Measurements from ENCODE around the gene KCNQ1. TPM values are rescaled to one million over a fixed set of nuclear protein-coding genes. Genes with fewer than 3 reads are reported as not detected.

Gene KCNQ1
- total and polyA plus RNA-seq, 2 experiments from 2014 or later = 0.45 to 0.87 TPM

DNA sequence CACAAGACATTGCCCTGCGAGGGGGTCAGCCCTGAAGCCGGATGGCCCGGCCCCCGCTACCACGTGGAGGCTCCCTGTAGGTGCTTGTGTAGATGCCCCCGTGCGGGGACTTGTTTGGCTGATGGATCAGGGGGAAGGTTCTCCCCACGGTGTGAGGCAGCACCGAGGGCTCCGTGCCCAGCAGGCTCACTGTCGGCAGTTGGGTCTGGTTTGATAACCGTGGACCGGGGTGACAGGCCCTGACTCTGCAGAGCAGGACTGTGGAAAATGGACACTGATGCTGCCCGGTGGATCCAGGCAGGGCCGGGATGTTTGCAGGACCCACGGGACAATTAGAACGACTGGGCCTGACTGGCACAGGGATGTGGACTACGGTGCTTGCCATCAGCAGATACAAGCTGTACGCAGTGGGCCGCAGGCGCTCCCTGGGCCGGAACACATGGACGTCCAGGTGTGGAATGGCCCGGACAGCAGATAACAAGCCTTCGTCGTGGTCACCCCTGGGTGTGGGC is 19.0 kb downstream of the KCNQ1 start:
- ATAC-seq (no peak), DNase-seq (ENCODE audit: low spot score) (no peak)
- H3K27me3 Mint-ChIP-seq (ENCODE audit: insufficient read depth, low read depth, poor library complexity) = peaks cover 23% of the 10 kb centered on the region
- no peaks in the 10 kb centered on the region for H3K4me1 Mint-ChIP-seq
- Histone ChIP-seq H3F3A (replicated peaks; ENCODE audit: low read depth) (no peaks in the 10 kb centered on the region), H3K4me2 (no peak overlapping the region), H3K4me1 (ENCODE audit: insufficient read depth) (no peaks in the 10 kb centered on the region), H2AFZ (no peak overlapping the region), H4K20me1 (replicated peaks; ENCODE audit: insufficient read depth) (no peaks in the 10 kb centered on the region), H3K9me2 (ENCODE audit: insufficient read depth) (no peaks in the 10 kb centered on the region), H3K27me3 (ENCODE audit: insufficient read depth) (peaks cover 8% of the 10 kb centered on the region), H3K79me2 (replicated peaks; ENCODE audit: insufficient read depth) (no peaks in the 10 kb centered on the region), H3K36me3 (ENCODE audit: insufficient read depth) (no peaks in the 10 kb centered on the region), H3K27ac (ENCODE audit: low read depth) (no peak overlapping the region), H3K4me3 (no peak overlapping the region)
- H3K4me3 Mint-ChIP-seq = no peak overlapping the region
- H3K27ac Mint-ChIP-seq = no peak overlapping the region
- no peaks in the 10 kb centered on the region for H3K9me3 Mint-ChIP-seq
- H3K36me3 Mint-ChIP-seq (ENCODE audit: low read depth) = no peaks in the 10 kb centered on the region
- TF ChIP-seq EZH2phosphoT487 (IDR thresholded peaks at IDR 0.05; ENCODE audit: unreplicated experiment) = no peak
- no peak for TF ChIP-seq POLR2AphosphoS5 (IDR thresholded peaks at IDR 0.05; ENCODE audit: low read depth)
- TF ChIP-seq STAT1 (IDR thresholded peaks at IDR 0.05; ENCODE audit: unreplicated experiment) = no peak

DNA sequence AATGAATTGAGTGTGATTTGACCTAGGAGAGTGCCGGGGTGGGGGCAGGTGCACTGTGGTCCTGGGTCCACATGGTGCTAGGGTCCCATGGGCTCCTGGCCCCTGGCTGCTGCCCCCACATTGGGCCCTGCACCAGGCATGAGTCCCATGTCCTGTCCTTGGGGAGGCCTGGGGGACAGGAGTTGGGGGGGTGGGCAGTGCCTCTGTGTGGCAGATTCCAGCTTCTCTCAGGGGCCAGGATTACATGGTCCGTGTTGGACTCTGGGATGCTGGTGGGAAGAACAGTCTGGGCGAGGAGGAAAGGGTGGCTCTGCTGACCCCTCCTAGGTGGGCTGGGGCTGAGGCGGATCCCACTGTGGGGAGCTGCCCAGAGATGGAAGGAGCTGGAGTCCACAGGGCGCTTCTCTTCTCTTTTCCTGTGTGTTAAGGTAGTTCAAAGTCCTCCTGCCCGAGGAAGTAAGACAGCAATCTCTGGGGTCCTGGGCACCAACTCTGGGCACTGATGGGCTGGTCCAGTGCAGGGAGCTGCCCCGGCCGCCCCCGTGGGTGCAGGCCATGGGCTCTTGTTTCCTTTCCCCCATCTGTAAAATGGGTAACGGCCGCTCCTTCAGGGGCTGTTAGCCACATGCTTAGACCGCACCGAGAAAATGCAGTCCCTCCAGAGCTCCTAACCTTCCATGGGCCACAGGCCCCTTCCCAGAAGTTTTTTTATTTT is 19.8 kb downstream of the KCNQ1 start:
- Mint-ChIP-seq H3K27me3 (ENCODE audit: insufficient read depth, low read depth, poor library complexity) (peaks cover 30% of the 10 kb centered on the region), H3K9me3 (no peaks in the 10 kb centered on the region), H3K4me1 (no peaks in the 10 kb centered on the region), H3K4me3 (no peak overlapping the region), H3K27ac (no peak overlapping the region), H3K36me3 (ENCODE audit: low read depth) (no peaks in the 10 kb centered on the region)
- Histone ChIP-seq H3F3A (replicated peaks; ENCODE audit: low read depth) (no peaks in the 10 kb centered on the region), H3K27ac (ENCODE audit: low read depth) (no peak overlapping the region), H3K4me2 (no peak overlapping the region), H4K20me1 (replicated peaks; ENCODE audit: insufficient read depth) (no peaks in the 10 kb centered on the region), H2AFZ (no peak overlapping the region), H3K9me2 (ENCODE audit: insufficient read depth) (no peaks in the 10 kb centered on the region), H3K79me2 (replicated peaks; ENCODE audit: insufficient read depth) (no peaks in the 10 kb centered on the region), H3K36me3 (ENCODE audit: insufficient read depth) (no peaks in the 10 kb centered on the region), H3K4me1 (ENCODE audit: insufficient read depth) (no peaks in the 10 kb centered on the region), H3K4me3 (no peak overlapping the region), H3K27me3 (ENCODE audit: insufficient read depth) (peaks cover 9% of the 10 kb centered on the region)
- DNase-seq (ENCODE audit: low spot score) (no peak), ATAC-seq (no peak)
- TF ChIP-seq ZNF114 (CRISPR knock-in tag; IDR thresholded peaks at IDR 0.05) (no peak), NANOG (IDR thresholded peaks at IDR 0.05; ENCODE audit: borderline replicate concordance) (no peak), EZH2 (IDR thresholded peaks at IDR 0.05; ENCODE audit: low read depth, unreplicated experiment) (no peak), JUNB (IDR thresholded peaks at IDR 0.05; ENCODE audit: unreplicated experiment) (no peak), EZH2phosphoT487 (IDR thresholded peaks at IDR 0.05; ENCODE audit: unreplicated experiment) (no peak), POLR2AphosphoS5 (IDR thresholded peaks at IDR 0.05; ENCODE audit: low read depth) (no peak), STAT1 (IDR thresholded peaks at IDR 0.05; ENCODE audit: unreplicated experiment) (no peak), ZNF331 (CRISPR knock-in tag; IDR thresholded peaks at IDR 0.05; ENCODE audit: low read depth) (no peak), CREB1 (CRISPR knock-in tag; IDR thresholded peaks at IDR 0.05; ENCODE audit: low read depth) (no peak)
- TF ChIP-seq, protein P1, sequence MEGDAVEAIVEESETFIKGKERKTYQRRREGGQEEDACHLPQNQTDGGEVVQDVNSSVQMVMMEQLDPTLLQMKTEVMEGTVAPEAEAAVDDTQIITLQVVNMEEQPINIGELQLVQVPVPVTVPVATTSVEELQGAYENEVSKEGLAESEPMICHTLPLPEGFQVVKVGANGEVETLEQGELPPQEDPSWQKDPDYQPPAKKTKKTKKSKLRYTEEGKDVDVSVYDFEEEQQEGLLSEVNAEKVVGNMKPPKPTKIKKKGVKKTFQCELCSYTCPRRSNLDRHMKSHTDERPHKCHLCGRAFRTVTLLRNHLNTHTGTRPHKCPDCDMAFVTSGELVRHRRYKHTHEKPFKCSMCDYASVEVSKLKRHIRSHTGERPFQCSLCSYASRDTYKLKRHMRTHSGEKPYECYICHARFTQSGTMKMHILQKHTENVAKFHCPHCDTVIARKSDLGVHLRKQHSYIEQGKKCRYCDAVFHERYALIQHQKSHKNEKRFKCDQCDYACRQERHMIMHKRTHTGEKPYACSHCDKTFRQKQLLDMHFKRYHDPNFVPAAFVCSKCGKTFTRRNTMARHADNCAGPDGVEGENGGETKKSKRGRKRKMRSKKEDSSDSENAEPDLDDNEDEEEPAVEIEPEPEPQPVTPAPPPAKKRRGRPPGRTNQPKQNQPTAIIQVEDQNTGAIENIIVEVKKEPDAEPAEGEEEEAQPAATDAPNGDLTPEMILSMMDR (conservative IDR thresholded peaks at IDR 0.05; ENCODE audit: low read depth in 2 of 2) = no peak
- TF ChIP-seq, protein P2, sequence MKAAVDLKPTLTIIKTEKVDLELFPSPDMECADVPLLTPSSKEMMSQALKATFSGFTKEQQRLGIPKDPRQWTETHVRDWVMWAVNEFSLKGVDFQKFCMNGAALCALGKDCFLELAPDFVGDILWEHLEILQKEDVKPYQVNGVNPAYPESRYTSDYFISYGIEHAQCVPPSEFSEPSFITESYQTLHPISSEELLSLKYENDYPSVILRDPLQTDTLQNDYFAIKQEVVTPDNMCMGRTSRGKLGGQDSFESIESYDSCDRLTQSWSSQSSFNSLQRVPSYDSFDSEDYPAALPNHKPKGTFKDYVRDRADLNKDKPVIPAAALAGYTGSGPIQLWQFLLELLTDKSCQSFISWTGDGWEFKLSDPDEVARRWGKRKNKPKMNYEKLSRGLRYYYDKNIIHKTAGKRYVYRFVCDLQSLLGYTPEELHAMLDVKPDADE (IDR thresholded peaks at IDR 0.05) = no peak
- TF ChIP-seq, protein P3, sequence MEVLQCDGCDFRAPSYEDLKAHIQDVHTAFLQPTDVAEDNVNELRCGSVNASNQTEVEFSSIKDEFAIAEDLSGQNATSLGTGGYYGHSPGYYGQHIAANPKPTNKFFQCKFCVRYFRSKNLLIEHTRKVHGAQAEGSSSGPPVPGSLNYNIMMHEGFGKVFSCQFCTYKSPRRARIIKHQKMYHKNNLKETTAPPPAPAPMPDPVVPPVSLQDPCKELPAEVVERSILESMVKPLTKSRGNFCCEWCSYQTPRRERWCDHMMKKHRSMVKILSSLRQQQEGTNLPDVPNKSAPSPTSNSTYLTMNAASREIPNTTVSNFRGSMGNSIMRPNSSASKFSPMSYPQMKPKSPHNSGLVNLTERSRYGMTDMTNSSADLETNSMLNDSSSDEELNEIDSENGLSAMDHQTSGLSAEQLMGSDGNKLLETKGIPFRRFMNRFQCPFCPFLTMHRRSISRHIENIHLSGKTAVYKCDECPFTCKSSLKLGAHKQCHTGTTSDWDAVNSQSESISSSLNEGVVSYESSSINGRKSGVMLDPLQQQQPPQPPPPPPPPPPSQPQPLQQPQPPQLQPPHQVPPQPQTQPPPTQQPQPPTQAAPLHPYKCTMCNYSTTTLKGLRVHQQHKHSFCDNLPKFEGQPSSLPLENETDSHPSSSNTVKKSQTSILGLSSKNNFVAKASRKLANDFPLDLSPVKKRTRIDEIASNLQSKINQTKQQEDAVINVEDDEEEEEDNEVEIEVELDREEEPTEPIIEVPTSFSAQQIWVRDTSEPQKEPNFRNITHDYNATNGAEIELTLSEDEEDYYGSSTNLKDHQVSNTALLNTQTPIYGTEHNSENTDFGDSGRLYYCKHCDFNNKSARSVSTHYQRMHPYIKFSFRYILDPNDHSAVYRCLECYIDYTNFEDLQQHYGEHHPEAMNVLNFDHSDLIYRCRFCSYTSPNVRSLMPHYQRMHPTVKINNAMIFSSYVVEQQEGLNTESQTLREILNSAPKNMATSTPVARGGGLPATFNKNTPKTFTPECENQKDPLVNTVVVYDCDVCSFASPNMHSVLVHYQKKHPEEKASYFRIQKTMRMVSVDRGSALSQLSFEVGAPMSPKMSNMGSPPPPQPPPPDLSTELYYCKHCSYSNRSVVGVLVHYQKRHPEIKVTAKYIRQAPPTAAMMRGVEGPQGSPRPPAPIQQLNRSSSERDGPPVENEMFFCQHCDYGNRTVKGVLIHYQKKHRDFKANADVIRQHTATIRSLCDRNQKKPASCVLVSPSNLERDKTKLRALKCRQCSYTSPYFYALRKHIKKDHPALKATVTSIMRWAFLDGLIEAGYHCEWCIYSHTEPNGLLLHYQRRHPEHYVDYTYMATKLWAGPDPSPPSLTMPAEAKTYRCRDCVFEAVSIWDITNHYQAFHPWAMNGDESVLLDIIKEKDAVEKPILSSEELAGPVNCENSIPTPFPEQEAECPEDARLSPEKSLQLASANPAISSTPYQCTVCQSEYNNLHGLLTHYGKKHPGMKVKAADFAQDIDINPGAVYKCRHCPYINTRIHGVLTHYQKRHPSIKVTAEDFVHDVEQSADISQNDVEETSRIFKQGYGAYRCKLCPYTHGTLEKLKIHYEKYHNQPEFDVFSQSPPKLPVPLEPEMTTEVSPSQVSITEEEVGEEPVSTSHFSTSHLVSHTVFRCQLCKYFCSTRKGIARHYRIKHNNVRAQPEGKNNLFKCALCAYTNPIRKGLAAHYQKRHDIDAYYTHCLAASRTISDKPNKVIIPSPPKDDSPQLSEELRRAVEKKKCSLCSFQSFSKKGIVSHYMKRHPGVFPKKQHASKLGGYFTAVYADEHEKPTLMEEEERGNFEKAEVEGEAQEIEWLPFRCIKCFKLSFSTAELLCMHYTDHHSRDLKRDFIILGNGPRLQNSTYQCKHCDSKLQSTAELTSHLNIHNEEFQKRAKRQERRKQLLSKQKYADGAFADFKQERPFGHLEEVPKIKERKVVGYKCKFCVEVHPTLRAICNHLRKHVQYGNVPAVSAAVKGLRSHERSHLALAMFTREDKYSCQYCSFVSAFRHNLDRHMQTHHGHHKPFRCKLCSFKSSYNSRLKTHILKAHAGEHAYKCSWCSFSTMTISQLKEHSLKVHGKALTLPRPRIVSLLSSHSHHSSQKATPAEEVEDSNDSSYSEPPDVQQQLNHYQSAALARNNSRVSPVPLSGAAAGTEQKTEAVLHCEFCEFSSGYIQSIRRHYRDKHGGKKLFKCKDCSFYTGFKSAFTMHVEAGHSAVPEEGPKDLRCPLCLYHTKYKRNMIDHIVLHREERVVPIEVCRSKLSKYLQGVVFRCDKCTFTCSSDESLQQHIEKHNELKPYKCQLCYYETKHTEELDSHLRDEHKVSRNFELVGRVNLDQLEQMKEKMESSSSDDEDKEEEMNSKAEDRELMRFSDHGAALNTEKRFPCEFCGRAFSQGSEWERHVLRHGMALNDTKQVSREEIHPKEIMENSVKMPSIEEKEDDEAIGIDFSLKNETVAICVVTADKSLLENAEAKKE (CRISPR knock-in tag; IDR thresholded peaks at IDR 0.05) = no peak

All from GM23338 (cell line).